T-cell (primary cell): ENCODE measurements around the gene SLC38A4. TPM values are rescaled to one million over a fixed set of nuclear protein-coding genes. Genes with fewer than 3 reads are reported as not detected.

Source experiments
- ATAC-seq, 4 experiments: fragments of 200-7000 bp in 3 of 4; fragments of 150-1000 bp in 1 of 4; cut with Tn5 transposase; replicated peaks in 1 of 4; 1 replicate in 3 of 4; 2 replicates in 1 of 4; pipeline ENCODE4 v1.10.0; 2021; ENCODE audit warnings: moderate library complexity in 3 of 4, mild to moderate bottlenecking in 2 of 4, moderate number of reproducible peaks in 1 of 4
- CTCF ChIA-PET, 2 donors: fragments of 300-600 bp; sonication (Branson Sonifier 250); formaldehyde crosslinking; loops; one replicate each; lab custom pipeline; 2022; ENCODE audit warnings: antibody characterized with exemption in 2 of 2; lab: Charles Lee
- POLR2A ChIA-PET, 2 donors: fragments of 300-600 bp; sonication (Branson Sonifier 250); formaldehyde crosslinking; loops; one replicate each; lab custom pipeline; 2022; ENCODE audit warnings: antibody characterized with exemption in 2 of 2; lab: Charles Lee
- DNase-seq, 35 experiments: peaks; one replicate each; pipeline versions ENCODE4 v3.0.0 to v3.0.0-alpha.2; 2013 to 2023
- H3K27ac ChIP-seq: one replicate; pipeline ENCODE4 v1.5.1; 2013; ENCODE audit warnings: low read length
- H3K27me3 ChIP-seq, 2 experiments: replicated peaks in 1 of 2; 1 replicate in 1 of 2; 2 replicates in 1 of 2; pipeline versions ENCODE4 v1.6.1 to v1.7.0; 2013; ENCODE audit warnings: low read length in 1 of 2, mixed read lengths in 1 of 2; ENCODE audit not compliant: control insufficient read depth in 2 of 2, insufficient read depth in 2 of 2; ENCODE audit errors: extremely low read depth in 1 of 2
- H3K36me3 ChIP-seq, 2 donors: 1 replicate in 1 of 2; 2 replicates in 1 of 2; pipeline versions ENCODE4 v1.6.1 to v1.7.0; 2013; ENCODE audit warnings: low read length in 1 of 2; ENCODE audit not compliant: control insufficient read depth in 2 of 2, insufficient read depth in 1 of 2; ENCODE audit errors: extremely low read depth in 1 of 2
- H3K4me1 ChIP-seq, 2 experiments: 1 replicate in 1 of 2; 2 replicates in 1 of 2; pipeline versions ENCODE4 v1.6.1 to v1.7.0; 2013; ENCODE audit warnings: low read length in 2 of 2, mixed read lengths in 1 of 2; ENCODE audit not compliant: insufficient read depth in 2 of 2, control insufficient read depth in 1 of 2; ENCODE audit errors: extremely low read depth in 1 of 2
- H3K4me3 ChIP-seq, 2 donors: 1 replicate in 1 of 2; 2 replicates in 1 of 2; pipeline versions ENCODE4 v1.5.1 to v1.7.0; 2013; ENCODE audit warnings: mild to moderate bottlenecking in 2 of 2, low read length in 1 of 2, moderate library complexity in 1 of 2; ENCODE audit not compliant: control insufficient read depth in 1 of 2; ENCODE audit errors: extremely low read depth in 1 of 2
- H3K9me3 ChIP-seq: 2 replicates; pipeline ENCODE4 v1.7.0; 2013
- H3K27ac Mint-ChIP-seq, 2 donors: one replicate each; pipeline ENCODE4 v1.8.0; 2020 to 2021; ENCODE audit warnings: mild to moderate bottlenecking in 2 of 2, mixed read lengths in 2 of 2
- H3K27me3 Mint-ChIP-seq, 2 donors: one replicate each; pipeline ENCODE4 v1.8.0; 2021 to 2022; ENCODE audit warnings: mixed read lengths in 2 of 2
- H3K36me3 Mint-ChIP-seq: one replicate; pipeline ENCODE4 v1.8.0; 2021; ENCODE audit warnings: mixed read lengths
- H3K4me1 Mint-ChIP-seq, 3 donors: one replicate each; pipeline ENCODE4 v1.8.0; 2020 to 2022; ENCODE audit warnings: mixed read lengths in 3 of 3, mild to moderate bottlenecking in 1 of 3
- H3K4me3 Mint-ChIP-seq, 3 donors: one replicate each; pipeline ENCODE4 v1.8.0; 2020 to 2022; ENCODE audit warnings: mild to moderate bottlenecking in 3 of 3, mixed read lengths in 3 of 3, moderate library complexity in 3 of 3
- H3K9me3 Mint-ChIP-seq, 3 donors: one replicate each; pipeline ENCODE4 v1.8.0; 2020 to 2022; ENCODE audit warnings: mixed read lengths in 3 of 3
- WGBS: methylation state at CpG from one replicate; pipeline ENCODE4 v1.1.5; 2013; ENCODE audit warnings: missing lambda C conversion rate; ENCODE audit not compliant: insufficient coverage; 5-methylcytosine and 5-hydroxymethylcytosine counted together
- total RNA-seq, 35 experiments: library from RNA in 6 of 35; stranded (reverse) in 6 of 35; fragments of 120-200 nt in 1 of 35; gene quantifications; one replicate each; pipeline versions ENCODE4 v1.2.1 to v1.2.4 and lab custom pipeline; 2013 to 2026

The SLC38A4 gene
- total RNA-seq, 5 donors from 2014 or later (not counting 1 experiment from before 2014, with no cell fraction given), result 0.13 to 0.50 (median 0.19) TPM; not detected in 2

GRCh38 chr12:46839964-46840363, 14.2 kb upstream of the SLC38A4 start:
- Mint-ChIP-seq H3K36me3 (no peaks in the 10 kb centered on the region), H3K27me3 (peaks cover 20 to 21% of the 10 kb centered on the region in 2 donors), H3K4me3 (no peak overlapping the region), H3K4me1 (no peaks in the 10 kb centered on the region), H3K27ac (no peak overlapping the region), H3K9me3 (no peaks in the 10 kb centered on the region)
- H3K36me3 ChIP-seq, result no peaks in the 10 kb centered on the region
- no peak overlapping the region for H3K27ac ChIP-seq
- no CpG with 5 or more reads among the region's 2 CpGs for WGBS
- no peaks in the 10 kb centered on the region for H3K9me3 ChIP-seq
- no peak for ATAC-seq
- ChIA-PET POLR2A (no interaction called here), CTCF (no interaction called here)
- no peak overlapping the region for H3K4me3 ChIP-seq
- no peak for DNase-seq
- H3K4me1 ChIP-seq, result no peaks in the 10 kb centered on the region
- H3K27me3 ChIP-seq, result peaks cover 0 to 7% of the 10 kb centered on the region in 2 experiments

- H3K9me3 Mint-ChIP-seq, result no peaks in the 10 kb centered on the region
- no peaks in the 10 kb centered on the region for H3K4me1 Mint-ChIP-seq
- DNase-seq (no peak), ATAC-seq (no peak)
- H3K4me3 ChIP-seq, result no peak overlapping the region
- H3K27ac Mint-ChIP-seq, result no peak overlapping the region
- 89% methylated on average over 2 of the region's 3 CpGs for WGBS
- no peak overlapping the region for H3K27ac ChIP-seq
- H3K27me3 ChIP-seq, result peaks cover 0 to 2% of the 10 kb centered on the region in 2 experiments
- H3K27me3 Mint-ChIP-seq, result peaks cover 21 to 24% of the 10 kb centered on the region in 2 donors
- H3K9me3 ChIP-seq, result no peaks in the 10 kb centered on the region
- H3K36me3 Mint-ChIP-seq, result no peaks in the 10 kb centered on the region
- no peaks in the 10 kb centered on the region for H3K4me1 ChIP-seq
- ChIA-PET CTCF (no interaction called here), POLR2A (no interaction called here)
- no peaks in the 10 kb centered on the region for H3K36me3 ChIP-seq
- no peak overlapping the region for H3K4me3 Mint-ChIP-seq
Measured at GRCh38 chr12:46839232-46839631, 13.4 kb upstream of the SLC38A4 start.

- ChIA-PET CTCF (no interaction called here), POLR2A (interaction anchor here in 1 of 2 donors (0.6 kb wide), 1 partner anchor 25 kb away, joined by 3 read pairs; no protein-coding TSS in a partner anchor)
- Mint-ChIP-seq H3K4me1 (peaks cover 11 to 14% (median 13%) of the 10 kb centered on the region in 3 donors), H3K27me3 (peaks cover 40 to 42% of the 10 kb centered on the region in 2 donors), H3K9me3 (no peaks in the 10 kb centered on the region), H3K4me3 (no peak overlapping the region), H3K36me3 (no peaks in the 10 kb centered on the region), H3K27ac (no peak overlapping the region)
- Histone ChIP-seq H3K36me3 (no peaks in the 10 kb centered on the region), H3K4me1 (peaks cover 0 to 10% of the 10 kb centered on the region in 2 experiments), H3K27ac (no peak overlapping the region), H3K4me3 (no peak overlapping the region), H3K9me3 (no peaks in the 10 kb centered on the region), H3K27me3 (peaks cover 9 to 19% of the 10 kb centered on the region in 2 experiments)
- no CpG with 5 or more reads among the region's 1 CpG for WGBS
- ATAC-seq (no peak), DNase-seq (no peak)
Measured at GRCh38 chr12:46835785-46836184, 10.0 kb upstream of the SLC38A4 start.

- H3K27ac Mint-ChIP-seq, result no peak overlapping the region
- no peaks in the 10 kb centered on the region for H3K9me3 Mint-ChIP-seq
- ATAC-seq (no peak), DNase-seq (no peak)
- H3K36me3 Mint-ChIP-seq, result no peaks in the 10 kb centered on the region
- ChIA-PET POLR2A (no interaction called here), CTCF (no interaction called here)
- Histone ChIP-seq H3K27ac (no peak overlapping the region), H3K27me3 (peaks cover 21 to 27% of the 10 kb centered on the region in 2 experiments), H3K4me3 (peak overlapping the region in 1 of 2 donors; percentile 58), H3K36me3 (no peaks in the 10 kb centered on the region), H3K9me3 (no peaks in the 10 kb centered on the region), H3K4me1 (peaks cover 2 to 14% of the 10 kb centered on the region in 2 experiments)
- peak overlapping the region in 1 of 3 donors; percentile 59 for H3K4me3 Mint-ChIP-seq
- peaks cover 13 to 15% (median 15%) of the 10 kb centered on the region in 3 donors for H3K4me1 Mint-ChIP-seq
- WGBS, result 49% methylated on average over 6 of the region's 16 CpGs
- peaks cover 64 to 67% of the 10 kb centered on the region in 2 donors for H3K27me3 Mint-ChIP-seq
Measured at GRCh38 chr12:46832130-46832704, 6.4 kb upstream of the SLC38A4 start.

GRCh38 chr12:46831335-46832129, 5.7 kb upstream of the SLC38A4 start:
- ChIA-PET POLR2A (no interaction called here), CTCF (no interaction called here)
- Histone ChIP-seq H3K27me3 (peaks cover 23 to 27% of the 10 kb centered on the region in 2 experiments), H3K4me3 (peak overlapping the region in 1 of 2 donors; percentile 58), H3K9me3 (no peaks in the 10 kb centered on the region), H3K36me3 (no peaks in the 10 kb centered on the region), H3K4me1 (peaks cover 2 to 14% of the 10 kb centered on the region in 2 experiments), H3K27ac (no peak overlapping the region)
- H3K27ac Mint-ChIP-seq, result no peak overlapping the region
- H3K9me3 Mint-ChIP-seq, result no peaks in the 10 kb centered on the region
- peak overlapping the region in 2 of 3 donors; percentile 18 to 59 for H3K4me3 Mint-ChIP-seq
- ATAC-seq, result no peak
- H3K27me3 Mint-ChIP-seq, result peaks cover 67 to 69% of the 10 kb centered on the region in 2 donors
- no peak for DNase-seq
- 5% methylated on average over 49 of the region's 53 CpGs for WGBS
- no peaks in the 10 kb centered on the region for H3K36me3 Mint-ChIP-seq
- H3K4me1 Mint-ChIP-seq, result peaks cover 13 to 15% (median 15%) of the 10 kb centered on the region in 3 donors

GRCh38 chr12:46830731-46831334, 5.0 kb upstream of the SLC38A4 start:
- ATAC-seq, result no peak
- Mint-ChIP-seq H3K27ac (no peak overlapping the region), H3K4me1 (peaks cover 13 to 15% (median 15%) of the 10 kb centered on the region in 3 donors), H3K36me3 (no peaks in the 10 kb centered on the region), H3K9me3 (no peaks in the 10 kb centered on the region), H3K4me3 (peak overlapping the region in 2 of 3 donors; percentile 18 to 59), H3K27me3 (peaks cover 72 to 74% of the 10 kb centered on the region in 2 donors)
- CTCF ChIA-PET, result no interaction called here
- POLR2A ChIA-PET, result no interaction called here
- peaks cover 2 to 14% of the 10 kb centered on the region in 2 experiments for H3K4me1 ChIP-seq
- no peaks in the 10 kb centered on the region for H3K36me3 ChIP-seq
- H3K27ac ChIP-seq, result no peak overlapping the region
- 15% methylated on average over 28 of the region's 28 CpGs for WGBS
- H3K27me3 ChIP-seq, result peaks cover 24 to 29% of the 10 kb centered on the region in 2 experiments
- H3K9me3 ChIP-seq, result no peaks in the 10 kb centered on the region
- no peak for DNase-seq
- peak overlapping the region in 1 of 2 donors; percentile 58 for H3K4me3 ChIP-seq
